HCT116 (cell line): Measurements from ENCODE around the gene TMEM132D. TPM values are rescaled to one million over a fixed set of nuclear protein-coding genes. Genes with fewer than 3 reads are reported as not detected.

Source experiments
- ATAC-seq: fragments of 200-7000 bp; cut with Tn5 transposase; 2 replicates; pipeline ENCODE4 v1.9.1; 2020; ENCODE audit warnings: mild to moderate bottlenecking, moderate library complexity
- BruUV-seq: library from RNA; stranded (reverse); fragments of 400-500 nt; replicated peaks from 2 replicates; lab custom pipeline; 2021; lab: Mats Ljungman, UMichigan
- CTCF ChIA-PET: fragments of 300-600 bp; sonication (Branson Sonifier 250); formaldehyde crosslinking; loops from one replicate; lab custom pipeline; 2021; ENCODE audit warnings: antibody characterized with exemption; lab: Charles Lee
- POLR2A ChIA-PET: fragments of 300-600, 350-600 bp; sonication (Branson Sonifier 250); formaldehyde crosslinking; loops from one replicate; lab custom pipeline; 2021; ENCODE audit warnings: antibody characterized with exemption; lab: Charles Lee
- RAD21 ChIA-PET, 2 experiments: fragments of 300-600 bp; sonication (Branson Sonifier 250); formaldehyde crosslinking; loops; one replicate each; lab custom pipeline; 2023; ENCODE audit warnings: low total read pairs in 2 of 2; ENCODE audit not compliant: uncharacterized antibody in 2 of 2, unreplicated experiment in 2 of 2, low non-redundant PET in 1 of 2; lab: Charles Lee
- DNase-seq: peaks from one replicate; pipeline ENCODE4 v3.0.0-alpha.2; 2010; ENCODE audit warnings: low read depth, low spot score
- H2AFZ ChIP-seq: fragments of 200-600 bp; shearing (Covaris generic), sonication (generic); 2 replicates; pipeline ENCODE4 v1.6.1; 2017; ENCODE audit warnings: low read depth, mixed run types, mixed read lengths, antibody characterized with exemption, low read length; ENCODE audit not compliant: poor library complexity, severe bottlenecking
- H3K27ac ChIP-seq: 2 replicates; pipeline ENCODE4 v1.5.1; 2012; ENCODE audit warnings: low read depth, low read length
- H3K27me3 ChIP-seq: fragments of 200-600 bp; sonication (generic); 2 replicates; pipeline ENCODE4 v1.6.1; 2016; ENCODE audit warnings: mixed run types, low read length, mixed read lengths; ENCODE audit not compliant: insufficient read depth
- H3K36me3 ChIP-seq, 2 experiments: fragments of 200-500 bp in 1 of 2; fragments of 200-600 bp in 1 of 2; sonication (Bioruptor generic) in 1 of 2; sonication (generic) in 1 of 2; 2 replicates each; pipeline versions ENCODE4 v1.5.1 to v1.6.1; 2014 to 2016; ENCODE audit warnings: low read length in 2 of 2, inconsistent platforms in 1 of 2, mixed read lengths in 1 of 2, mixed run types in 1 of 2; ENCODE audit not compliant: insufficient read depth in 2 of 2, control insufficient read depth in 1 of 2
- H3K4me1 ChIP-seq, 2 experiments: fragments of 200-600 bp in 1 of 2; sonication (generic) in 1 of 2; 2 replicates each; pipeline versions ENCODE4 v1.5.1 to v1.6.1; 2012 to 2017; ENCODE audit warnings: low read length in 2 of 2, inconsistent platforms in 1 of 2, mild to moderate bottlenecking in 1 of 2, mixed read lengths in 1 of 2, mixed run types in 1 of 2, moderate library complexity in 1 of 2; ENCODE audit not compliant: insufficient read depth in 2 of 2, control insufficient read depth in 1 of 2
- H3K4me2 ChIP-seq: fragments of 200-600 bp; sonication (generic); 2 replicates; pipeline ENCODE4 v1.6.1; 2017; ENCODE audit warnings: mixed run types, low read length, mixed read lengths
- H3K4me3 ChIP-seq, 2 experiments: fragments of 200-600 bp in 1 of 2; sonication (generic) in 1 of 2; replicated peaks in 1 of 2; 2 replicates each; pipeline ENCODE4 v1.5.1; 2011 to 2016; ENCODE audit warnings: low read length in 2 of 2, control low read depth in 1 of 2, low read depth in 1 of 2, mild to moderate bottlenecking in 1 of 2, mixed read lengths in 1 of 2, mixed run types in 1 of 2
- H3K79me2 ChIP-seq: fragments of 200-600 bp; sonication (generic); 2 replicates; pipeline ENCODE4 v1.6.1; 2017; ENCODE audit warnings: mild to moderate bottlenecking, mixed run types, low read length, moderate library complexity, mixed read lengths; ENCODE audit not compliant: insufficient read depth
- H3K9ac ChIP-seq: fragments of 200-600 bp; sonication (generic); 2 replicates; pipeline ENCODE4 v1.6.1; 2016; ENCODE audit warnings: low read length, mixed read lengths
- H3K9me2 ChIP-seq: fragments of 200-600 bp; sonication (generic), shearing (Covaris generic); 2 replicates; pipeline ENCODE4 v1.6.1; 2017; ENCODE audit warnings: mixed run types, mild to moderate bottlenecking, moderate library complexity; ENCODE audit not compliant: insufficient read depth
- H3K9me3 ChIP-seq, 2 experiments: fragments of 200-500 bp in 1 of 2; fragments of 200-600 bp in 1 of 2; sonication (Bioruptor generic) in 1 of 2; sonication (generic) in 1 of 2; 2 replicates each; pipeline ENCODE4 v1.6.1; 2014 to 2017; ENCODE audit warnings: low read length in 2 of 2, mixed read lengths in 2 of 2, inconsistent platforms in 1 of 2, low read depth in 1 of 2, mild to moderate bottlenecking in 1 of 2, mixed run types in 1 of 2, moderate library complexity in 1 of 2; ENCODE audit not compliant: control insufficient read depth in 1 of 2, insufficient read depth in 1 of 2
- H4K20me1 ChIP-seq: fragments of 200-600 bp; sonication (generic), shearing (Covaris generic); 2 replicates; pipeline ENCODE4 v1.6.1; 2017; ENCODE audit warnings: mixed run types, mild to moderate bottlenecking, moderate library complexity; ENCODE audit not compliant: insufficient read depth
- CBX3 ChIP-seq: IDR thresholded peaks from 2 replicates; pipeline ENCODE4 v1.6.1; 2012; ENCODE audit warnings: low read depth
- CEBPB ChIP-seq: IDR thresholded peaks from 2 replicates; pipeline ENCODE4 v1.6.1; 2012; ENCODE audit warnings: low read depth
- EGR1 ChIP-seq: IDR thresholded peaks from 2 replicates; pipeline ENCODE4 v1.6.1; 2012; ENCODE audit warnings: low read depth
- ELF1 ChIP-seq: IDR thresholded peaks from 2 replicates; pipeline ENCODE4 v1.6.1; 2012; ENCODE audit warnings: low read depth, borderline replicate concordance
- EZH2 ChIP-seq: fragments of 200-600 bp; sonication (generic); IDR thresholded peaks from 2 replicates; pipeline ENCODE4 v1.6.1; 2017; ENCODE audit warnings: antibody characterized with exemption, mixed run types
- EZH2phosphoT487 ChIP-seq: fragments of 200-600 bp; IDR thresholded peaks from 2 replicates; pipeline ENCODE4 v1.6.1; 2018; ENCODE audit warnings: antibody characterized with exemption, borderline replicate concordance
- FOSL1 ChIP-seq: IDR thresholded peaks from 2 replicates; pipeline ENCODE4 v1.6.1; 2012; ENCODE audit warnings: low read depth
- POLR2A ChIP-seq: IDR thresholded peaks from 2 replicates; pipeline ENCODE4 v1.7.0; 2011; ENCODE audit warnings: borderline replicate concordance; ENCODE audit not compliant: insufficient read depth, insufficient read length; ENCODE audit errors: extremely low read depth
- POLR2AphosphoS5 ChIP-seq: IDR thresholded peaks from 2 replicates; pipeline ENCODE4 v1.6.1; 2011; ENCODE audit warnings: mild to moderate bottlenecking, low read depth, low read length, moderate library complexity
- RAD21 ChIP-seq: IDR thresholded peaks from 2 replicates; pipeline ENCODE4 v1.6.1; 2012; ENCODE audit warnings: low read depth, mild to moderate bottlenecking
- SIN3A ChIP-seq: IDR thresholded peaks from 2 replicates; pipeline ENCODE4 v1.6.1; 2012; ENCODE audit warnings: low read depth
- SP1 ChIP-seq: IDR thresholded peaks from 2 replicates; pipeline ENCODE4 v1.6.1; 2012; ENCODE audit warnings: low read depth
- TCF7L2 ChIP-seq: IDR thresholded peaks from 2 replicates; pipeline ENCODE4 v1.7.0; 2011; ENCODE audit warnings: borderline replicate concordance, inconsistent platforms; ENCODE audit not compliant: insufficient read depth, insufficient read length; ENCODE audit errors: extremely low read depth
- YY1 ChIP-seq: IDR thresholded peaks from 2 replicates; pipeline ENCODE4 v1.6.1; 2011; ENCODE audit warnings: low read length, low read depth, moderate library complexity, mild to moderate bottlenecking; ENCODE audit not compliant: insufficient replicate concordance; ENCODE audit errors: extremely low read depth
- ZFX ChIP-seq: fragments of 450-650 bp; IDR thresholded peaks from 2 replicates; pipeline ENCODE4 v1.6.1; 2017
- intact Hi-C: fragments of 100-400 bp; cut with micrococcal nuclease; formaldehyde crosslinking; loops from 2 replicates; pipeline ENCODE4 v1.10.0; 2022
- total RNA-seq: library from RNA; stranded (reverse); gene quantifications from one replicate; pipeline ENCODE4 v1.2.1, GENCODE V29; 2021; ENCODE audit not compliant: unreplicated experiment
- TF ChIP-seq, protein P1 (sequence below): IDR thresholded peaks from 2 replicates; pipeline ENCODE4 v1.6.1; 2012
- TF ChIP-seq, protein P2 (sequence below): IDR thresholded peaks from 2 replicates; pipeline ENCODE4 v1.6.1; 2011; ENCODE audit warnings: mild to moderate bottlenecking, low read length, moderate library complexity; ENCODE audit not compliant: insufficient replicate concordance; ENCODE audit errors: extremely low read depth
- TF ChIP-seq, protein P3 (sequence below): IDR thresholded peaks from 2 replicates; pipeline ENCODE4 v1.6.1; 2012; ENCODE audit warnings: low read depth
- TF ChIP-seq, protein P4 (sequence below): IDR thresholded peaks from 2 replicates; pipeline ENCODE4 v1.6.1; 2012
- TF ChIP-seq, protein P5 (sequence below), 3 experiments: fragments of 200-600 bp in 1 of 3; sonication (generic) in 1 of 3; IDR thresholded peaks in 2 of 3; conservative IDR thresholded peaks in 1 of 3; 2 replicates each; pipeline ENCODE4 v1.5.1; 2012 to 2017; ENCODE audit warnings: low read depth in 2 of 3, low read length in 2 of 3, antibody characterized with exemption in 1 of 3, borderline replicate concordance in 1 of 3, control low read depth in 1 of 3, mild to moderate bottlenecking in 1 of 3, mixed read lengths in 1 of 3, mixed run types in 1 of 3, moderate library complexity in 1 of 3; ENCODE audit not compliant: insufficient read depth in 1 of 3

The TMEM132D gene
- total RNA-seq, 1 experiment from 2014 or later, result not detected

DNA sequence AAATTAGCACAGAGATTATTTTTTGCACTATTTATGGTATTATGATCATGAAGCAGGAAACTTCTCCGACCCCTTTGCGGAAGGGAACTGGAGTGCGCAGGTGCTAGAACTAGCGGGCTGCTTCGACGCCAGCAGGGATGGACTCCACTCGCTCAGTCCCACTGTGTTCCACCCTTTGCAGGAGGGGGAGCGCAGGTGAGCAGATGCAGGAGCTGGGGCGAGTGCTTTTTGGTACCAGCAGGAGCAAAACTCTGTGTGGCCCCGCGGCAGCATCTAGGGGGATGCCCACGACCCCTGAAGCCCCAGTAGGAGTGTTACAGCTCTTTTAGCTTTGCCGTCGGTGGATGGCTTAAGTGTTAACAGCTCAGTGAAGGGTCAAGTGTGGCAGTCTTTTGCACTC is 113.9 kb downstream of the TMEM132D start:
- ChIA-PET CTCF (no interaction called here), RAD21 (no interaction called here), POLR2A (no interaction called here)
- Histone ChIP-seq H3K36me3 (no peaks in the 10 kb centered on the region), H3K4me2 (no peak overlapping the region), H3K27ac (no peak overlapping the region), H3K79me2 (no peaks in the 10 kb centered on the region), H3K9ac (no peak overlapping the region), H3K4me1 (no peaks in the 10 kb centered on the region), H3K4me3 (no peak overlapping the region), H4K20me1 (no peaks in the 10 kb centered on the region), H3K9me2 (no peaks in the 10 kb centered on the region), H3K27me3 (no peaks in the 10 kb centered on the region), H2AFZ (no peak overlapping the region), H3K9me3 (peaks cover under 1 to 30% of the 10 kb centered on the region in 2 experiments; a peak in 2 of 4 replicates)
- DNase-seq (no peak), ATAC-seq (no peak)
- TF ChIP-seq ELF1 (no peak), RAD21 (no peak), ZFX (no peak), CEBPB (no peak), CBX3 (no peak), EZH2 (no peak), SP1 (no peak), POLR2A (no peak), EGR1 (no peak), YY1 (no peak), SIN3A (no peak), FOSL1 (no peak), POLR2AphosphoS5 (no peak), EZH2phosphoT487 (no peak), TCF7L2 (no peak)
- TF ChIP-seq, protein P1, sequence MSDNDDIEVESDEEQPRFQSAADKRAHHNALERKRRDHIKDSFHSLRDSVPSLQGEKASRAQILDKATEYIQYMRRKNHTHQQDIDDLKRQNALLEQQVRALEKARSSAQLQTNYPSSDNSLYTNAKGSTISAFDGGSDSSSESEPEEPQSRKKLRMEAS, result no peak
- TF ChIP-seq, protein P2, sequence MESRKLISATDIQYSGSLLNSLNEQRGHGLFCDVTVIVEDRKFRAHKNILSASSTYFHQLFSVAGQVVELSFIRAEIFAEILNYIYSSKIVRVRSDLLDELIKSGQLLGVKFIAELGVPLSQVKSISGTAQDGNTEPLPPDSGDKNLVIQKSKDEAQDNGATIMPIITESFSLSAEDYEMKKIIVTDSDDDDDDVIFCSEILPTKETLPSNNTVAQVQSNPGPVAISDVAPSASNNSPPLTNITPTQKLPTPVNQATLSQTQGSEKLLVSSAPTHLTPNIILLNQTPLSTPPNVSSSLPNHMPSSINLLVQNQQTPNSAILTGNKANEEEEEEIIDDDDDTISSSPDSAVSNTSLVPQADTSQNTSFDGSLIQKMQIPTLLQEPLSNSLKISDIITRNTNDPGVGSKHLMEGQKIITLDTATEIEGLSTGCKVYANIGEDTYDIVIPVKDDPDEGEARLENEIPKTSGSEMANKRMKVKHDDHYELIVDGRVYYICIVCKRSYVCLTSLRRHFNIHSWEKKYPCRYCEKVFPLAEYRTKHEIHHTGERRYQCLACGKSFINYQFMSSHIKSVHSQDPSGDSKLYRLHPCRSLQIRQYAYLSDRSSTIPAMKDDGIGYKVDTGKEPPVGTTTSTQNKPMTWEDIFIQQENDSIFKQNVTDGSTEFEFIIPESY, result no peak
- TF ChIP-seq, protein P3, sequence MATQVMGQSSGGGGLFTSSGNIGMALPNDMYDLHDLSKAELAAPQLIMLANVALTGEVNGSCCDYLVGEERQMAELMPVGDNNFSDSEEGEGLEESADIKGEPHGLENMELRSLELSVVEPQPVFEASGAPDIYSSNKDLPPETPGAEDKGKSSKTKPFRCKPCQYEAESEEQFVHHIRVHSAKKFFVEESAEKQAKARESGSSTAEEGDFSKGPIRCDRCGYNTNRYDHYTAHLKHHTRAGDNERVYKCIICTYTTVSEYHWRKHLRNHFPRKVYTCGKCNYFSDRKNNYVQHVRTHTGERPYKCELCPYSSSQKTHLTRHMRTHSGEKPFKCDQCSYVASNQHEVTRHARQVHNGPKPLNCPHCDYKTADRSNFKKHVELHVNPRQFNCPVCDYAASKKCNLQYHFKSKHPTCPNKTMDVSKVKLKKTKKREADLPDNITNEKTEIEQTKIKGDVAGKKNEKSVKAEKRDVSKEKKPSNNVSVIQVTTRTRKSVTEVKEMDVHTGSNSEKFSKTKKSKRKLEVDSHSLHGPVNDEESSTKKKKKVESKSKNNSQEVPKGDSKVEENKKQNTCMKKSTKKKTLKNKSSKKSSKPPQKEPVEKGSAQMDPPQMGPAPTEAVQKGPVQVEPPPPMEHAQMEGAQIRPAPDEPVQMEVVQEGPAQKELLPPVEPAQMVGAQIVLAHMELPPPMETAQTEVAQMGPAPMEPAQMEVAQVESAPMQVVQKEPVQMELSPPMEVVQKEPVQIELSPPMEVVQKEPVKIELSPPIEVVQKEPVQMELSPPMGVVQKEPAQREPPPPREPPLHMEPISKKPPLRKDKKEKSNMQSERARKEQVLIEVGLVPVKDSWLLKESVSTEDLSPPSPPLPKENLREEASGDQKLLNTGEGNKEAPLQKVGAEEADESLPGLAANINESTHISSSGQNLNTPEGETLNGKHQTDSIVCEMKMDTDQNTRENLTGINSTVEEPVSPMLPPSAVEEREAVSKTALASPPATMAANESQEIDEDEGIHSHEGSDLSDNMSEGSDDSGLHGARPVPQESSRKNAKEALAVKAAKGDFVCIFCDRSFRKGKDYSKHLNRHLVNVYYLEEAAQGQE, result no peak
- TF ChIP-seq, protein P4, sequence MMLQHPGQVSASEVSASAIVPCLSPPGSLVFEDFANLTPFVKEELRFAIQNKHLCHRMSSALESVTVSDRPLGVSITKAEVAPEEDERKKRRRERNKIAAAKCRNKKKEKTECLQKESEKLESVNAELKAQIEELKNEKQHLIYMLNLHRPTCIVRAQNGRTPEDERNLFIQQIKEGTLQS, result no peak
- TF ChIP-seq, protein P5, sequence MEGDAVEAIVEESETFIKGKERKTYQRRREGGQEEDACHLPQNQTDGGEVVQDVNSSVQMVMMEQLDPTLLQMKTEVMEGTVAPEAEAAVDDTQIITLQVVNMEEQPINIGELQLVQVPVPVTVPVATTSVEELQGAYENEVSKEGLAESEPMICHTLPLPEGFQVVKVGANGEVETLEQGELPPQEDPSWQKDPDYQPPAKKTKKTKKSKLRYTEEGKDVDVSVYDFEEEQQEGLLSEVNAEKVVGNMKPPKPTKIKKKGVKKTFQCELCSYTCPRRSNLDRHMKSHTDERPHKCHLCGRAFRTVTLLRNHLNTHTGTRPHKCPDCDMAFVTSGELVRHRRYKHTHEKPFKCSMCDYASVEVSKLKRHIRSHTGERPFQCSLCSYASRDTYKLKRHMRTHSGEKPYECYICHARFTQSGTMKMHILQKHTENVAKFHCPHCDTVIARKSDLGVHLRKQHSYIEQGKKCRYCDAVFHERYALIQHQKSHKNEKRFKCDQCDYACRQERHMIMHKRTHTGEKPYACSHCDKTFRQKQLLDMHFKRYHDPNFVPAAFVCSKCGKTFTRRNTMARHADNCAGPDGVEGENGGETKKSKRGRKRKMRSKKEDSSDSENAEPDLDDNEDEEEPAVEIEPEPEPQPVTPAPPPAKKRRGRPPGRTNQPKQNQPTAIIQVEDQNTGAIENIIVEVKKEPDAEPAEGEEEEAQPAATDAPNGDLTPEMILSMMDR (IDR thresholded peaks at IDR 0.05 in 2 of 3, conservative IDR thresholded peaks at IDR 0.05 in 1 of 3; ENCODE audit: borderline replicate concordance in 1 of 3, insufficient read depth in 1 of 3, low read depth in 2 of 3, low read length in 2 of 3), result no peak
- intact Hi-C loops, result no loop called here
- BruUV-seq, result no TSS peak
